MM.1S (cell line): ENCODE data around the gene TNK2.

Experiments
- EZH2 ChIP-seq: fragments of 300-600 bp; sonication (generic); optimal IDR thresholded peaks from 2 replicates; pipeline ENCODE3; 2017; ENCODE audit warnings: low read depth, mild to moderate bottlenecking, antibody characterized with exemption, low read length, mixed read lengths
- EZH2phosphoT487 ChIP-seq: fragments of 300-600 bp; sonication (generic); IDR thresholded peaks from 2 replicates; pipeline ENCODE4 v1.6.1; 2018; ENCODE audit warnings: antibody characterized with exemption, low read length
- TF ChIP-seq, protein P1 (sequence below): fragments of 300-600 bp; sonication (generic); IDR thresholded peaks from 2 replicates; pipeline ENCODE4 v1.5.1; 2016; ENCODE audit warnings: antibody characterized with exemption, low read length, mixed read lengths

- TF ChIP-seq, protein P1, sequence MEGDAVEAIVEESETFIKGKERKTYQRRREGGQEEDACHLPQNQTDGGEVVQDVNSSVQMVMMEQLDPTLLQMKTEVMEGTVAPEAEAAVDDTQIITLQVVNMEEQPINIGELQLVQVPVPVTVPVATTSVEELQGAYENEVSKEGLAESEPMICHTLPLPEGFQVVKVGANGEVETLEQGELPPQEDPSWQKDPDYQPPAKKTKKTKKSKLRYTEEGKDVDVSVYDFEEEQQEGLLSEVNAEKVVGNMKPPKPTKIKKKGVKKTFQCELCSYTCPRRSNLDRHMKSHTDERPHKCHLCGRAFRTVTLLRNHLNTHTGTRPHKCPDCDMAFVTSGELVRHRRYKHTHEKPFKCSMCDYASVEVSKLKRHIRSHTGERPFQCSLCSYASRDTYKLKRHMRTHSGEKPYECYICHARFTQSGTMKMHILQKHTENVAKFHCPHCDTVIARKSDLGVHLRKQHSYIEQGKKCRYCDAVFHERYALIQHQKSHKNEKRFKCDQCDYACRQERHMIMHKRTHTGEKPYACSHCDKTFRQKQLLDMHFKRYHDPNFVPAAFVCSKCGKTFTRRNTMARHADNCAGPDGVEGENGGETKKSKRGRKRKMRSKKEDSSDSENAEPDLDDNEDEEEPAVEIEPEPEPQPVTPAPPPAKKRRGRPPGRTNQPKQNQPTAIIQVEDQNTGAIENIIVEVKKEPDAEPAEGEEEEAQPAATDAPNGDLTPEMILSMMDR, result no peak
- no peak for TF ChIP-seq EZH2
- TF ChIP-seq EZH2phosphoT487, result no peak
Measured at GRCh38 chr3:195893916-195894465, 14.4 kb downstream of the TNK2 start.
